ENCODE results near the gene HK2. TPM values are rescaled to one million over a fixed set of nuclear protein-coding genes. Genes with fewer than 3 reads are reported as not detected.

Gene HK2
- total RNA-seq, 2 donors from 2014 or later = 8.7 to 114 TPM

DNA sequence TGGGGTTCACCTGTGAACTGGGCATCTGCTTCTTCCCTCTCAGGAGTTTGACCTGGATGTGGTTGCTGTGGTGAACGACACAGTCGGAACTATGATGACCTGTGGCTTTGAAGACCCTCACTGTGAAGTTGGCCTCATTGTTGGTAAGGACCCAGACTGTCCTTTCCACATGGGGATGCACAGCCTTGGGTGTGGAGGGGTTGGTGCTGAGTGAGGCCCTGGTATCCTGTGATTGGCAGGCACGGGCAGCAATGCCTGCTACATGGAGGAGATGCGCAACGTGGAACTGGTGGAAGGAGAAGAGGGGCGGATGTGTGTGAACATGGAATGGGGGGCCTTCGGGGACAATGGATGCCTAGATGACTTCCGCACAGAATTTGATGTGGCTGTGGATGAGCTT, 52.3 kb downstream of the HK2 start:
- TF ChIP-seq POLR2A (IDR thresholded peaks at IDR 0.05) = no peak
- no peak for TF ChIP-seq POLR2AphosphoS5 (IDR thresholded peaks at IDR 0.05)
- TF ChIP-seq, protein P1, sequence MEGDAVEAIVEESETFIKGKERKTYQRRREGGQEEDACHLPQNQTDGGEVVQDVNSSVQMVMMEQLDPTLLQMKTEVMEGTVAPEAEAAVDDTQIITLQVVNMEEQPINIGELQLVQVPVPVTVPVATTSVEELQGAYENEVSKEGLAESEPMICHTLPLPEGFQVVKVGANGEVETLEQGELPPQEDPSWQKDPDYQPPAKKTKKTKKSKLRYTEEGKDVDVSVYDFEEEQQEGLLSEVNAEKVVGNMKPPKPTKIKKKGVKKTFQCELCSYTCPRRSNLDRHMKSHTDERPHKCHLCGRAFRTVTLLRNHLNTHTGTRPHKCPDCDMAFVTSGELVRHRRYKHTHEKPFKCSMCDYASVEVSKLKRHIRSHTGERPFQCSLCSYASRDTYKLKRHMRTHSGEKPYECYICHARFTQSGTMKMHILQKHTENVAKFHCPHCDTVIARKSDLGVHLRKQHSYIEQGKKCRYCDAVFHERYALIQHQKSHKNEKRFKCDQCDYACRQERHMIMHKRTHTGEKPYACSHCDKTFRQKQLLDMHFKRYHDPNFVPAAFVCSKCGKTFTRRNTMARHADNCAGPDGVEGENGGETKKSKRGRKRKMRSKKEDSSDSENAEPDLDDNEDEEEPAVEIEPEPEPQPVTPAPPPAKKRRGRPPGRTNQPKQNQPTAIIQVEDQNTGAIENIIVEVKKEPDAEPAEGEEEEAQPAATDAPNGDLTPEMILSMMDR (IDR thresholded peaks at IDR 0.05) = no peak
- intact Hi-C loops (cut with DNase I) = no loop called here
- no peaks in the 10 kb centered on the region for H3K4me1 ChIP-seq (replicated peaks)
- H3K4me3 ChIP-seq = no peak overlapping the region
- no peaks in the 10 kb centered on the region for H3K9me3 ChIP-seq
- WGBS = 83% methylated on average over 8 of the region's 8 CpGs
- no peak for DNase-seq (ENCODE audit: low spot score)
- H3K36me3 ChIP-seq = no peaks in the 10 kb centered on the region
- no peaks in the 10 kb centered on the region for H3K27me3 ChIP-seq (replicated peaks; ENCODE audit: insufficient read depth)
- no peak overlapping the region for H3K27ac ChIP-seq

- Histone ChIP-seq H3K9me3 (no peaks in the 10 kb centered on the region), H3K27ac (no peak overlapping the region), H3K36me3 (no peaks in the 10 kb centered on the region), H3K4me1 (replicated peaks) (no peaks in the 10 kb centered on the region), H3K4me3 (no peak overlapping the region), H3K27me3 (replicated peaks; ENCODE audit: insufficient read depth) (no peaks in the 10 kb centered on the region)
- no peak for DNase-seq (ENCODE audit: low spot score)
- TF ChIP-seq POLR2A (IDR thresholded peaks at IDR 0.05) (no peak), POLR2AphosphoS5 (IDR thresholded peaks at IDR 0.05) (no peak)
- TF ChIP-seq, protein P1 (IDR thresholded peaks at IDR 0.05) = no peak
- WGBS = 88% methylated on average over 4 of the region's 4 CpGs
- intact Hi-C loops (cut with DNase I) = no loop called here
Observed at GRCh38 chr2:74886811-74887210, 52.9 kb downstream of the HK2 start.

DNA sequence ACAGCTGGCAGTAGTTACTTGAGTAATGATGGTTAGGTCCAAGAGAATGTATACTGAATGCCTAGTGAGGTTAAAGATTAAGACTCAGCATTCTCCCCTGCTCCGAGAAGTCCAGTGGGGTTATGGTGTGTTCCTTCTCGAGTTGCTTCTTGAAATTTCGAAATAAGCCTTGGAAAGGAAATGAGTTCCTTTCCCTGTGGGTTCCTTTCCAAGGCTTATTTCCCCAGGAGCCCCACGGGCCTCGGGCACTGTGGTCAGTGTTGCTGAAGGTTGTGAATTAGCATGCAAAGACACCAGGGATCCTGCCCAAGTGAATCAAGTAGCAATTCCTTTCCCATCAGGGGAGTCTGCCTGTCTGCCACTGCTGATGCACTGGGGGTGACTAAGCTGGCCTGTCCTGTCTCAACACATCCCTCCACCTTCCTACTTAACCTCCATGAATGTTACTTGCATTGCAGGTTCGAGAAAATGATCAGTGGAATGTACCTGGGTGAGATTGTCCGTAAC, 53.6 kb downstream of the HK2 start:
- TF ChIP-seq, protein P1 (IDR thresholded peaks at IDR 0.05) = no peak
- no peak for TF ChIP-seq POLR2A (IDR thresholded peaks at IDR 0.05)
- TF ChIP-seq POLR2AphosphoS5 (IDR thresholded peaks at IDR 0.05) = no peak
- no peak for DNase-seq (ENCODE audit: low spot score)
- intact Hi-C loops (cut with DNase I) = no loop called here

GRCh38 chr2:74887960-74888700, 54.2 kb downstream of the HK2 start:
- Histone ChIP-seq H3K4me3 (no peak overlapping the region), H3K36me3 (no peaks in the 10 kb centered on the region), H3K27me3 (replicated peaks; ENCODE audit: insufficient read depth) (no peaks in the 10 kb centered on the region), H3K4me1 (replicated peaks) (no peaks in the 10 kb centered on the region), H3K9me3 (no peaks in the 10 kb centered on the region), H3K27ac (no peak overlapping the region)
- TF ChIP-seq POLR2AphosphoS5 (IDR thresholded peaks at IDR 0.05) = no peak
- TF ChIP-seq, protein P1 (IDR thresholded peaks at IDR 0.05) = no peak
- no peak for TF ChIP-seq POLR2A (IDR thresholded peaks at IDR 0.05)
- no peak for DNase-seq (ENCODE audit: low spot score)
- intact Hi-C loops (cut with DNase I) = no loop called here
- 75% methylated on average over 8 of the region's 8 CpGs for WGBS

More for the DNA sequence above, 53.6 kb downstream of the HK2 start:
- H3K36me3 ChIP-seq = no peaks in the 10 kb centered on the region
- no peaks in the 10 kb centered on the region for H3K4me1 ChIP-seq (replicated peaks)
- no peaks in the 10 kb centered on the region for H3K9me3 ChIP-seq
- no peak overlapping the region for H3K4me3 ChIP-seq
- no peaks in the 10 kb centered on the region for H3K27me3 ChIP-seq (replicated peaks; ENCODE audit: insufficient read depth)
- H3K27ac ChIP-seq = no peak overlapping the region
- 67% methylated on average over 7 of the region's 7 CpGs for WGBS

- Histone ChIP-seq H3K4me1 (replicated peaks) (no peaks in the 10 kb centered on the region), H3K4me3 (no peak overlapping the region), H3K36me3 (no peaks in the 10 kb centered on the region), H3K9me3 (no peaks in the 10 kb centered on the region), H3K27ac (no peak overlapping the region), H3K27me3 (replicated peaks; ENCODE audit: insufficient read depth) (no peaks in the 10 kb centered on the region)
- TF ChIP-seq POLR2AphosphoS5 (IDR thresholded peaks at IDR 0.05) = no peak
- no peak for TF ChIP-seq POLR2A (IDR thresholded peaks at IDR 0.05)
- TF ChIP-seq, protein P1 (IDR thresholded peaks at IDR 0.05) = no peak
- no peak for DNase-seq (ENCODE audit: low spot score)
- WGBS = 94% methylated on average over 9 of the region's 9 CpGs
- intact Hi-C loops (cut with DNase I) = no loop called here
Observed at GRCh38 chr2:74889159-74889558, 55.2 kb downstream of the HK2 start.

All from prostate gland (tissue), 2 donors.